ENCODE results near the gene FZD8. TPM values are rescaled to one million over a fixed set of nuclear protein-coding genes. Genes with fewer than 3 reads are reported as not detected.

The FZD8 gene
- total RNA-seq, 1 experiment from 2014 or later = 50.5 TPM

GRCh38 chr10:35659456-35659855 is 17.4 kb upstream of the FZD8 start:
- BruUV-seq (replicated peaks) = no TSS peak
- no peak for TF ChIP-seq EZH2 (IDR thresholded peaks at IDR 0.05; ENCODE audit: borderline replicate concordance, low read depth, low read length, poor library complexity, severe bottlenecking)
- TF ChIP-seq, protein P1, sequence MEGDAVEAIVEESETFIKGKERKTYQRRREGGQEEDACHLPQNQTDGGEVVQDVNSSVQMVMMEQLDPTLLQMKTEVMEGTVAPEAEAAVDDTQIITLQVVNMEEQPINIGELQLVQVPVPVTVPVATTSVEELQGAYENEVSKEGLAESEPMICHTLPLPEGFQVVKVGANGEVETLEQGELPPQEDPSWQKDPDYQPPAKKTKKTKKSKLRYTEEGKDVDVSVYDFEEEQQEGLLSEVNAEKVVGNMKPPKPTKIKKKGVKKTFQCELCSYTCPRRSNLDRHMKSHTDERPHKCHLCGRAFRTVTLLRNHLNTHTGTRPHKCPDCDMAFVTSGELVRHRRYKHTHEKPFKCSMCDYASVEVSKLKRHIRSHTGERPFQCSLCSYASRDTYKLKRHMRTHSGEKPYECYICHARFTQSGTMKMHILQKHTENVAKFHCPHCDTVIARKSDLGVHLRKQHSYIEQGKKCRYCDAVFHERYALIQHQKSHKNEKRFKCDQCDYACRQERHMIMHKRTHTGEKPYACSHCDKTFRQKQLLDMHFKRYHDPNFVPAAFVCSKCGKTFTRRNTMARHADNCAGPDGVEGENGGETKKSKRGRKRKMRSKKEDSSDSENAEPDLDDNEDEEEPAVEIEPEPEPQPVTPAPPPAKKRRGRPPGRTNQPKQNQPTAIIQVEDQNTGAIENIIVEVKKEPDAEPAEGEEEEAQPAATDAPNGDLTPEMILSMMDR (conservative IDR thresholded peaks at IDR 0.05; ENCODE audit: low read depth, low read length) = no peak
- POLR2A ChIA-PET (ENCODE audit: low non-redundant PET) = no interaction called here
- H3K27ac ChIP-seq (ENCODE audit: low read depth, low read length, poor library complexity, severe bottlenecking) = no peak overlapping the region
- H3K4me3 ChIP-seq (ENCODE audit: low read depth, low read length, poor library complexity, severe bottlenecking) = no peak overlapping the region
- no peak for DNase-seq (ENCODE audit: low spot score)
- H3K9me3 ChIP-seq (ENCODE audit: low read depth, low read length, poor library complexity, severe bottlenecking) = no peaks in the 10 kb centered on the region
- H3K36me3 ChIP-seq (ENCODE audit: insufficient read depth, low read length, poor library complexity, severe bottlenecking) = no peaks in the 10 kb centered on the region
- peaks cover 7% of the 10 kb centered on the region for H3K4me1 ChIP-seq (ENCODE audit: insufficient read depth, low read length, poor library complexity, severe bottlenecking)
- CTCF ChIA-PET = no interaction called here
- no peaks in the 10 kb centered on the region for H3K27me3 ChIP-seq (replicated peaks; ENCODE audit: insufficient read depth, low read depth, low read length, poor library complexity)
- intact Hi-C loops (cut with micrococcal nuclease; ENCODE audit: unreplicated experiment) = no loop called here

DNA sequence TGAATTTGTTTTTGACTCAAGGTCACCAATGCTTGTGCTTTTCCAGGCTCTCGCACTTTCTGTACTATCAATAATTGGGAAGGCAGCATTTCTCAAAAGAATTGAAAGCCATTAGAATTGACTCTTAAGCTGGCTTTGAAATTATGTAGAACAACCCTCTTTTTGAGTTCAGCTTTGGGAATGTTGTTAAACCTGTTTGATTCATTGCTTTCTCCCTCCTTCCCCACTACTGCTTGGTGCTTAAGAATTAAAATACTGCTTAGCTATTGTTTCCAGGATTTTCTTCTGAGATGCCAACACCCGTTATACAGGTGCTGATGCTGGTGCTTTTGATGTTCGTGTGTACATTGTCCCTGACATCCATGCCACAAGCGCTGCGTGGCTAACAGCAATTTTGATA is 15.5 kb upstream of the FZD8 start:
- intact Hi-C loops (cut with micrococcal nuclease; ENCODE audit: unreplicated experiment) = no loop called here
- Histone ChIP-seq H3K36me3 (ENCODE audit: insufficient read depth, low read length, poor library complexity, severe bottlenecking) (no peaks in the 10 kb centered on the region), H3K27ac (ENCODE audit: low read depth, low read length, poor library complexity, severe bottlenecking) (no peak overlapping the region), H3K4me3 (ENCODE audit: low read depth, low read length, poor library complexity, severe bottlenecking) (no peak overlapping the region), H3K4me1 (ENCODE audit: insufficient read depth, low read length, poor library complexity, severe bottlenecking) (no peaks in the 10 kb centered on the region), H3K27me3 (replicated peaks; ENCODE audit: insufficient read depth, low read depth, low read length, poor library complexity) (no peaks in the 10 kb centered on the region), H3K9me3 (ENCODE audit: low read depth, low read length, poor library complexity, severe bottlenecking) (no peaks in the 10 kb centered on the region)
- BruUV-seq (replicated peaks) = no TSS peak
- ChIA-PET POLR2A (ENCODE audit: low non-redundant PET) (no interaction called here), CTCF (no interaction called here)
- TF ChIP-seq, protein P1 (conservative IDR thresholded peaks at IDR 0.05; ENCODE audit: low read depth, low read length) = no peak
- no peak for TF ChIP-seq EZH2 (IDR thresholded peaks at IDR 0.05; ENCODE audit: borderline replicate concordance, low read depth, low read length, poor library complexity, severe bottlenecking)
- no peak for DNase-seq (ENCODE audit: low spot score)

- intact Hi-C loops (cut with micrococcal nuclease; ENCODE audit: unreplicated experiment) = no loop called here
- Histone ChIP-seq H3K27ac (ENCODE audit: low read depth, low read length, poor library complexity, severe bottlenecking) (no peak overlapping the region), H3K4me3 (ENCODE audit: low read depth, low read length, poor library complexity, severe bottlenecking) (no peak overlapping the region), H3K36me3 (ENCODE audit: insufficient read depth, low read length, poor library complexity, severe bottlenecking) (no peaks in the 10 kb centered on the region), H3K4me1 (ENCODE audit: insufficient read depth, low read length, poor library complexity, severe bottlenecking) (no peaks in the 10 kb centered on the region), H3K27me3 (replicated peaks; ENCODE audit: insufficient read depth, low read depth, low read length, poor library complexity) (no peaks in the 10 kb centered on the region), H3K9me3 (ENCODE audit: low read depth, low read length, poor library complexity, severe bottlenecking) (no peaks in the 10 kb centered on the region)
- no TSS peak for BruUV-seq (replicated peaks)
- no peak for DNase-seq (ENCODE audit: low spot score)
- TF ChIP-seq, protein P1 (conservative IDR thresholded peaks at IDR 0.05; ENCODE audit: low read depth, low read length) = no peak
- no peak for TF ChIP-seq EZH2 (IDR thresholded peaks at IDR 0.05; ENCODE audit: borderline replicate concordance, low read depth, low read length, poor library complexity, severe bottlenecking)
- ChIA-PET CTCF (no interaction called here), POLR2A (ENCODE audit: low non-redundant PET) (no interaction called here)
These were observed 10.7 kb upstream of the FZD8 start for GRCh38 chr10:35652824-35653223.

All from A673 (cell line).